Measurements from ENCODE around the gene ATP10A.

The ATP10A gene, protein sequence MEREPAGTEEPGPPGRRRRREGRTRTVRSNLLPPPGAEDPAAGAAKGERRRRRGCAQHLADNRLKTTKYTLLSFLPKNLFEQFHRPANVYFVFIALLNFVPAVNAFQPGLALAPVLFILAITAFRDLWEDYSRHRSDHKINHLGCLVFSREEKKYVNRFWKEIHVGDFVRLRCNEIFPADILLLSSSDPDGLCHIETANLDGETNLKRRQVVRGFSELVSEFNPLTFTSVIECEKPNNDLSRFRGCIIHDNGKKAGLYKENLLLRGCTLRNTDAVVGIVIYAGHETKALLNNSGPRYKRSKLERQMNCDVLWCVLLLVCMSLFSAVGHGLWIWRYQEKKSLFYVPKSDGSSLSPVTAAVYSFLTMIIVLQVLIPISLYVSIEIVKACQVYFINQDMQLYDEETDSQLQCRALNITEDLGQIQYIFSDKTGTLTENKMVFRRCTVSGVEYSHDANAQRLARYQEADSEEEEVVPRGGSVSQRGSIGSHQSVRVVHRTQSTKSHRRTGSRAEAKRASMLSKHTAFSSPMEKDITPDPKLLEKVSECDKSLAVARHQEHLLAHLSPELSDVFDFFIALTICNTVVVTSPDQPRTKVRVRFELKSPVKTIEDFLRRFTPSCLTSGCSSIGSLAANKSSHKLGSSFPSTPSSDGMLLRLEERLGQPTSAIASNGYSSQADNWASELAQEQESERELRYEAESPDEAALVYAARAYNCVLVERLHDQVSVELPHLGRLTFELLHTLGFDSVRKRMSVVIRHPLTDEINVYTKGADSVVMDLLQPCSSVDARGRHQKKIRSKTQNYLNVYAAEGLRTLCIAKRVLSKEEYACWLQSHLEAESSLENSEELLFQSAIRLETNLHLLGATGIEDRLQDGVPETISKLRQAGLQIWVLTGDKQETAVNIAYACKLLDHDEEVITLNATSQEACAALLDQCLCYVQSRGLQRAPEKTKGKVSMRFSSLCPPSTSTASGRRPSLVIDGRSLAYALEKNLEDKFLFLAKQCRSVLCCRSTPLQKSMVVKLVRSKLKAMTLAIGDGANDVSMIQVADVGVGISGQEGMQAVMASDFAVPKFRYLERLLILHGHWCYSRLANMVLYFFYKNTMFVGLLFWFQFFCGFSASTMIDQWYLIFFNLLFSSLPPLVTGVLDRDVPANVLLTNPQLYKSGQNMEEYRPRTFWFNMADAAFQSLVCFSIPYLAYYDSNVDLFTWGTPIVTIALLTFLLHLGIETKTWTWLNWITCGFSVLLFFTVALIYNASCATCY (N-terminal part only)

DNA sequence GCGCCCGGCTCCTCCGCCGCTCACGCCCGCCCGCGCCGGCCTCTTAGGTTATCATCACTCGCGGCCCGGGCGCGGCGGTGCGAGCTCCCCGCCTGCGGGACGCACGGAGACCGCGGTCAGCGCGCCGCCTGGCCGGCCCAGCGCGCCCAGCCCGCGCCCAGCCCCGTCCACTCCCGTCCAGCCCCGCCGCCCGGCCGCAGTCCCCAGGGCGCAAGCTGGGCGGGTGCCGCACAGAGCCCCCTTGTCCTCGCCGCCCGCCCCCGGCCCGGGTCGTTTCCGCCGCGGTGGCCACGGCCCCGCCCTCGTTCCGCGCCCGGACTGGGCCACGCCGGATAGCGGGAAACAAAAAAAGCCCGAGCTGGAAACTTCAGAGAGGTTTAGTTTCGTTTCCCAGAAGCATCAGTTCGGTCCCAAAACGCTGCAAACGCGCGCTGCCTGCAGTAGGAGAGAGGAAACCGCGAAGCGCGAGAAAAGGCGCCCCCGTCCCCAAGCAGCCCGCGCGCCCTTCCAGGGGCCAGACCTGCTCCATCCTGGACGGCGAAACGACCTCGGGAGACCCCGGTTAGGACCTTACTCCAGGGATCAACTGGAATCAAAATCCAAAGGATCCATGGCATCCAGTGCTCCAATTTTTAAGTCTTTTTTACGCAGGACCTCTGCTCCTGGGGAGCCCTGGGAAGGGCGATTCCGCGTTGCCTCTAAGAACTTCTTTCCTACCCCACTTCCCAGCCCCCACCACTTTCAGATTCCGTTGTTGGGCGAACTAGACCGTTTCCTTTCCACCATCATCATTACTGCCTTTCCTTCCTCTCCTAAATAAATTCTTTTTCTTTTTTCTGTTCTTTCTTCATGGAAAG lies at the start of gene ATP10A:
Gene ATP10A, minus strand, starts transcription at position 217 of the 857 bp plus-strand sequence. CDS start 231 bp downstream, outside the sequence.
- DNase-seq (ENCODE audit: low read depth, low spot score): no peak

DNA sequence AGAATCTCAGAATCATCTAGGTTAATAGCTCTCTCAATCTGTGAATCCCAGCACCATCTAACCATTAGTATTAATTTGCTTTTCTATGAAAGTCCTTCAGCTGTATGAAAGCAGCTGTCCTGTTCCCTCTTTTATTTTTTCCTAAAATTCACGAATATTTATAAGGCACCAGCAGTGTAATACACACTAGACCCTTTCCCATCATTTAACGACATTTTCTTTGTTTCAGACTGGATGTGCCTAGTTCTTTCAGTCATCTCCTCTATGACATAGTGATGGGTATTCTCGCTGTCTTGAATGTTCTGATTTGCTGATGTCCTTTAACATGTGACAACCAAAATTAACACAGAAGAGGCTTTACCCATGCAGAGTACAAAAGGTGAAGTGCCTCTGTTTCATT lies 48.9 kb upstream of the ATP10A start:
- no peak for DNase-seq (ENCODE audit: low read depth, low spot score)

- no peak for DNase-seq (ENCODE audit: low read depth, low spot score)
Observed at GRCh38 chr15:25910832-25911231, 47.7 kb upstream of the ATP10A start.

DNA sequence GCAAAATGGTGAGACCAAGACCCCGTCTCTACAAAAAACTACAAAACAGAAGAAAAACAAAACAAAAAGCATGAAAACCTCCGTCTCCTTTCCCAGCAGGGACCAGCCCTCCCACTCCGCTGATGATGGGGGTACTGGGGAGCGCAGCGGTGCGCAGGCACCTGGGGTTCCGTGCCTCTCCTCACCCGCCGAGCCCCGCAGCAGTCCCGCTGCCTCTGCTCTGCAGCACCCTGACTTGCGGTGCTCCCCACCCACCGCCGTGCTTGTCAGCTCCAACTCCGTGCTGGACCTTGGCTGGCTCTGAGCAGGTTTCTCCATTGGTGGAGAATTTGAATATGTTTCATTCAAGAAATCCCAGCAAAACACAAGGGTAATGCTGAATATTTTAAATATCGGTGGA lies 46.7 kb upstream of the ATP10A start:
- DNase-seq (ENCODE audit: low read depth, low spot score): no peak

GRCh38 chr15:25909325-25909724 lies 46.2 kb upstream of the ATP10A start:
- DNase-seq (ENCODE audit: low read depth, low spot score): no peak

- DNase-seq (ENCODE audit: low read depth, low spot score): no peak
Observed at GRCh38 chr15:25905140-25905539, 42.0 kb upstream of the ATP10A start.

- no peak for DNase-seq (ENCODE audit: low read depth, low spot score)
Observed at GRCh38 chr15:25903024-25903581, 40.0 kb upstream of the ATP10A start.

- no peak for DNase-seq (ENCODE audit: low read depth, low spot score)
Observed at GRCh38 chr15:25901811-25902605, 38.9 kb upstream of the ATP10A start.

DNA sequence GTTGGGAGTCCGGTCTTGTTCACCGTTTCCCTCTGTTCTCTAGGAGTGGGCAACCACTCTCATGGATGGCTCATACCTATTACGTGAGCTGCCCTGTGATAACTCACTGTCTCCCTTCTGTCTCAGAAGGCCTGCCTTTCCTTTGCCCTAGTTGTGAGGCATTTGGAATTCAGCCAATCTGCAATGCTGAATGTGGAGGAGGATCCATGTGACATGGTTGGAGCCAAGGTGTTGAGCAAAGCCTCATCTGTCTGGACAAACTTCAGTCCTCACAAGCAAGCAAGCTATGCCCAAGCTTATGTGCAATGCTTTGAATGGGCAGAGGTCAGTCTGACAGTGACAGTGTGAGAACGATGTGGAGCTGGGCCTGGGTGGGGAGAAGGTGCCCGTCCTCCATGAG lies 37.8 kb upstream of the ATP10A start:
- DNase-seq (ENCODE audit: low read depth, low spot score): no peak

- DNase-seq (ENCODE audit: low read depth, low spot score): no peak
Observed at GRCh38 chr15:25900431-25900830, 37.3 kb upstream of the ATP10A start.

GRCh38 chr15:25899870-25900269 lies 36.7 kb upstream of the ATP10A start:
- no peak for DNase-seq (ENCODE audit: low read depth, low spot score)

DNA sequence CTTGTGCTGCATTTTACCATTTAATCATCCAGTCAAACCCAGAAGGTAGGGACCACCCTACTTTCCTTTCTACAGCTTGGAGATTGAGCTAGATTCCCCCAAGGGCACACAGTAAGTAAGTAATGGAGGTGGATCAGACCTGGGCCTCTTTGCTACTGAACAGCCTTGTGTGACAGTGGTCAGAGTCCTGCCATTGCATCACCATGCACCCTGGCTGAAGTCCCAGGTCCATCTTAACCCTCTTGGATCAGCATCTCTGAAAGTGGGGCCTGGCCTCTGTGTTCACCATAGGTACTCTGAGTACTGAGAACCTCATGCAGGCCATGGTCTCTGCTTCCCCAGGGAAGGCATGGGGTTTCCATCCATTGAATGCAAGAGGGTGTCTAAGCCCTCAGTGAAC lies 34.5 kb upstream of the ATP10A start:
- no peak for DNase-seq (ENCODE audit: low read depth, low spot score)

GRCh38 chr15:25894371-25894902 lies 31.3 kb upstream of the ATP10A start:
- DNase-seq (ENCODE audit: low read depth, low spot score): no peak

DNA sequence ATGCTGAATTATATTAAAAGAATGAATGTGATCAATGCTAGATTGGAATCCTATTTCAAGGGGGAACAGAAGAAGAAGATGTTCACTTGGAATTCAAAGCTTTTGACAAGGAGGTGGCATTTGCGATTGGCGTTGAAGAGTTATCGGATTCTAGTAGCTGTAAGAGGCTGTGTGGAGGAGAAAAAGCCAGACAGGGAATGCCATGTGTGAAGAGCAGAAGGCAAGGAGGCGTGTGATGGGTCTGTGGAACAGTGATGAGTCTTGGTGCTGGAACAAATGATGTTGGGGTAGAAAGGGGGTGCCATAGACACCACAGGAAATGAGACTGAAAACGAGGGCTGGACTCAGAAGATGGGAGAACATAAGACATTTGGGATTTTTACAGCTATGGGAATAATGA lies 30.5 kb upstream of the ATP10A start:
- no peak for DNase-seq (ENCODE audit: low read depth, low spot score)

- DNase-seq (ENCODE audit: low read depth, low spot score): no peak
Observed at GRCh38 chr15:25892126-25892525, 29.0 kb upstream of the ATP10A start.

DNA sequence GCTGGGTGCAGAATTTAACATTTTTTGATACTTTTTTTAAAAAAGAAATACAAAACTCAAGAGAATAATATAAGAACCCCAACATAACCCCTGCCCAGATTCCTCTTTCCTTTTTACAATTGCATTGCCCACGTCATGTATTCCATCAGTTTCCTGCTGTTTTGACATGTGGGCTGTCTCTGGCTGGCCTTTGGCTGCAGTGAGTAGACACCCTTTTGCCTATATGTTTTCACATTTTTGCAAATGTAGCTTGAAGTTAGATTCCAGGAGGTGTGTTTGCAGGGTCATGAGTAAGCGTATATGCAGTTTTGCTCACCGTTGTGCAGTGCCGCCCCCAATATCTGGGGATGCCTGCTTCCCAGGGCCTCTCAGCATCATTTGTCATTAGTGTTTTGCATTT lies 28.0 kb upstream of the ATP10A start:
- DNase-seq (ENCODE audit: low read depth, low spot score): no peak

DNA sequence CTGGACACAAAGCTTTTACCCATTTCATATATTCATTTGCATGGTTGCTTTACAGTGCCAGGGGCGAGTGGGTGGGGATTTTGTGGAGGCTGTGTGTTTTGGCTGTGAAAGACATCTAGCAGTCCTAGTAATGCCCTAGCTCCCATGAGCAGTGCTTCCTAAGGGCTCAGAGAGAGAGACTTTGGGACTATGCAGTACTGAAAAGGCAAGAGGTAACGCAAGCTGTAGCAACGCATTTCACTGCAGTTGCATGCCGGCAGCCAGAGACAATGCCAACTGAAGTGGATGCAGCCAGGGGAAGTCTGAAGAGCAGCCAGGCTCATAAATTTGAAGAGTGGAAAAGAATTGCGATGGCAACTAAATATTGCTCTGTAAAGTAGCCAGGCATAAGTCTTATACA lies 27.4 kb upstream of the ATP10A start:
- DNase-seq (ENCODE audit: low read depth, low spot score): no peak

DNA sequence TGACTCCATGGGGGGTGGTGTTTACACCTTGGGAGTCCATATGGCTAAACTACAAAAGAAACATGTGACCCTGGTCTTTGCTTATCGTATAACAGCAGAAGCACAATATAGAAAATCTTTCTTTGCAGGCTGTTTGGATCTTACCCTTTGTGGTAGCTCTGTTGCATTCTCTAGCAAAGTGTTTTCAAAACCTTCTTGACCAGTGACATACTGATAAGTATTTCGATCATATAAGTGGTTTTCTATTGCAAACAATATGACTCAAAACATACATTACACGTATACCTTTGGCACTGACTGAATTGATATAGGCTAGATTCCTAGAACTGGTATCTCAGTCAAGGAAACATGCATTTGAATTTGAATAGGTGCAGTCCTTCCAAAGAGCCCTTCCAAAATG lies 24.7 kb upstream of the ATP10A start:
- DNase-seq (ENCODE audit: low read depth, low spot score): no peak

DNA sequence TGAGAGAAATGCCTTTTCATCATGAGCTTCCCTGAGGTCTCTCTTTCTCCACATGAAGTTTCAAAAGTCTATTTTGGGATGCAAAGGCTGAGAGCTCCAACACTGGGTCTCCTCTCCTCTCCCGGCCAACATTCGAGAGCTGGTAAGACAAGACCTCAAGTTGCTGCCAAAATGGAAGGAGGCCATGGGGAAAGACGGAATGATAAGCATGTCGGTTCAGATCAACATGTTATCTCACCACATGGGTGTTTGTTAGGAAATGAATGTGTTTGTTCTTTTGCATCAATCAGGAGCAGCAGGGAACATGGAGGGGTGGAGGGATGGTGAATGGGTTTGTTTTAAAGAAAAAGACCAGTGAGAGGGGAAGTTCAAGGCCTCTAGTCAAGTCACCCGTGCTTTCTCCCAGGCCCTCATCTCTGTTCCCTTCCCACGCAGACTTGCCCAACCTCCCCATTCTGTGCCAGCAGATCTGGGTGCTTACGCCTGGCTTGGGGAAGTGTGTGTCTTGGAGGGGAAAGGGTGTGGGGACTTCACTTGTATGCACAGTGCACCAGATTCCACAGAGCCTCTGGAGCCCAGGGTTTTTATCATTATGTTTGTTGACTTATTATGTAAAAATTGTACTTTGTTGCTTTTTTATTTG lies 23.5 kb upstream of the ATP10A start:
- no peak for DNase-seq (ENCODE audit: low read depth, low spot score)

Measured in iPS DF 19.7 (cell line).